NCI-H226 (cell line): ENCODE data around the gene KCNE2.

Experiments used
- DNase-seq: peaks from one replicate; pipeline ENCODE4 v3.0.0-alpha.2; 2015

Gene KCNE2

DNA sequence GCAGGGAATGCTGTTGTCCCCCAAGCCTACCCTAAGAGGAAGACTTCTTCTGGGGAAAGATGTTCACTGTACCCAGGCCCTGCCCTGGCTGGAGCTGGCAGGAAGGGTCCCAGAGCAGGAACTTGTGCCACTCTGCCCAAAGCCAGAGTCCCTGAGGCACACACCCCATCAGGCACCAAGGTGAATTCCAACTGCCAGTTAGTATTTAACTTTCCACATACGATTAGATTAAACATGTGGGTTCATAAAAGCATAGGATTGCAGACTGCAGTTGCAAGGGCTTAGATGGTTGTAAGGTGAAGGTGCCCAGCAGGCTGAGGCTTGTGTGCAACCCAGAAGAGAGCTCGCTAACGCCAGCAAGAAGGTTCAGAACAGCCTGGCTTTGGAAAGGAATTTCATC, at the start of gene KCNE2:
TSS of gene KCNE2 (plus strand) at position 274 of the 400 bp plus-strand sequence. CDS start 6,473 bp downstream, outside the sequence.
- DNase-seq, result no peak

- DNase-seq, result no peak
Measured at GRCh38 chr21:34319585-34319984, 44.2 kb upstream of the KCNE2 start.

GRCh38 chr21:34320011-34320410, 43.8 kb upstream of the KCNE2 start:
- no peak for DNase-seq

GRCh38 chr21:34330055-34330454, 33.8 kb upstream of the KCNE2 start:
- DNase-seq, result no peak

GRCh38 chr21:34331726-34332125, 32.1 kb upstream of the KCNE2 start:
- no peak for DNase-seq

GRCh38 chr21:34332347-34332746, 31.5 kb upstream of the KCNE2 start:
- DNase-seq, result no peak

- DNase-seq, result no peak
Measured at GRCh38 chr21:34333121-34333739, 30.6 kb upstream of the KCNE2 start.

GRCh38 chr21:34335316-34335715, 28.5 kb upstream of the KCNE2 start:
- DNase-seq, result no peak

DNA sequence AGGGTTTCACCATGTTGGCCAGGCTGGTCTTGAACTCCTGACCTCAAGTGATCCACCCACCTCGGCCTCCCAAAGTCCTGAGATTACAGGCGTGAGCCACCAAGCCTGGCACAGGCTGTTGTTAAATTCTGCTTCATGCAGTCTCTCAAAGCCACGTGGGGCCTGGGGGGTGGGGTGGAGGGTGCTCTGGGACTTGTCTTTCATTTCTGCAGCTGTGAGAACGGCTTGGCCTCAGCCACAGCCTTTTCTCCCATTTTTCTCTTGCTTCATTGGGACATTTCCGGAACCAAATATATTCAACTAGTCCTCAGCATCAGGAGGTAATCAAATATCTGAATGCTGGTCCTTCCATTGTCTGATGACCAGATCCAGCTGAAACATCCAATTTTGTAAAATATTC, 27.6 kb upstream of the KCNE2 start:
- no peak for DNase-seq

DNA sequence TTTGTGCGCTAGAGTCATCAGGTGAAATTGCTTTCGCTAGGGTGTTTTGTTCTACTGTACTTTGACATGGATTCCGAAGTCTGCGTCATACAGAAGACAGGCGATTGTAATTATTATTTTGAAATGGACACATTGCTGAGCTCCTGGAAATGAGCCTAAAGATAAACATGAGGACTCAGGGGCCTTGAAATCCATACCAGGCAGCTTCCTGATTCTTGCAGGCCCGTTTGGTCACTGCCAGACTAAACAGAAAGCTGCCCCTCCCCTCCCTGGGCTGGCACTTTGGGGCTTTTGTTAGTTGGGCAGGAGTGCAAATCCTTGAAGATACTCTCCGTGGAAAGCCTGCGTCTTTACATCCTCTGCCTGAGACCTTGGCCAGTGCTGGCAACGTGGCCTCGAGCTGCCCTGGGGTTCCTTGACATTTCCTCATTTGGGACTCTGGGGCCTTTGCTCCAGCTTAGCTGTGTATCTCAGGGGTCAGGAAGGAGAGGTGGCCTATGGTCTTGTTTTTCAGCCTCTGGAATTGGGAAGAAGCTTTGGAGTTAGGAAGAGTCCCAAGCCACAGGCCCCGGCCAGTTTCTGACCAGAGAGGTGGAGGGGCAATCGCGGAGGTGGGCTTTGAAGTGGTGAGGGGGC, 26.9 kb upstream of the KCNE2 start:
- no peak for DNase-seq

- no peak for DNase-seq
Measured at GRCh38 chr21:34337741-34338140, 26.1 kb upstream of the KCNE2 start.

GRCh38 chr21:34338226-34338625, 25.6 kb upstream of the KCNE2 start:
- DNase-seq, result no peak

DNA sequence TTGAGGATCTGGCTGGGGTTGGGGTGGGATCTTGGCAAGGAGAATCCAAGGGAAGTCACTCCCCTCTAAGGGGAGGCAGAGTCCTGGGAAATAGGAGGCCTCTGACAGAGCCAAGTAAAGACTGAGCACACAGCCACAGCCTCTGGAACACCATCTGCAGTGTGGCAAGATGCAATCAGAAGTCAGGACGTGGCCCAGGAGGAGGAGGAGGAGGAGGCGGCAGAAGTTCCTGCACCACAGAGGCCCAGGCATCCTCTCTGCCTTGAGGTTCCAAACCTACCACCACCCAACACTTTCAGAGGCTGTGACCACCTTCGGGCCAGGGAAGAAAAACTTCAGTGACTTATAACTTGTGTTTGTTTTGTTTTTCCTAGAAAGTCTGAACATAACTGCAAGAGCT, 23.7 kb upstream of the KCNE2 start:
- no peak for DNase-seq

DNA sequence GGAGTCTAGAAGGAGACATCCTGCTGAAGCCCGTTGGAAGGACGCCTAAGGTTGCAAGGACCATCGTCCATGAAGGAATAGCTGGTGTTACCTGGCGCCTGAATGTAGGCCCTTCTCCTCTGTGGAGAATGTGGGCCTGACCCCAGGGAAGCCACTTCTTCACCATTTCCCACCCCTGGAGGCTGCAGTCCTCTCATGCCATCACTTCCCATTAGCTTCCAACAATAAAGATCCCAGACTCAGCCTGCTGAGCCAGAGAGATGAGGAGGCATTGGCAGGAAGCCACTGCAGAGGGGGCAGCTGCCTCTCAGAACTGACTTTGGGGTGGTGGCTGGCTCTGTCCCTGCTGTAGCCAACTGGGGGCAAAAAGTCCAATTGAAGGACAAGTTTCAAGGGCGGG, 21.3 kb upstream of the KCNE2 start:
- no peak for DNase-seq

DNA sequence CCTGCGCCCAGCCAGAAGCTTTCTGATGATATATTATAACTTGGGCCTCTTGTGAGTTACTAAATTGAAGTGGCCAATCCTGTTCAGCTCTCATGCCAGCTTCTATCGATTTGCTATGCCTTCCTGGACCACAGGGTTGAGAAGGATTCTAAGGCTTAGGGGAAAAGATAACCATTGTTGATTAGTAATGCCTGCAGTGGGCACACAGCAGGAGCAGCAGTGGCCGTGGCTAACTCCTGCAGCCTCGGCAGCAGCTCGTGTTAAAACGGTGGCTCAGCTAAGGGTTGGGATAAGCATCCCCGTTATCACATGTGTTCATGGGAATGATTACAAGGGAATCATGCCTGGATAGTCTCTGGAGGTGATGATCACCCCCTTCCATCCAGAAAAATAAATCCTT, 20.5 kb upstream of the KCNE2 start:
- no peak for DNase-seq

DNA sequence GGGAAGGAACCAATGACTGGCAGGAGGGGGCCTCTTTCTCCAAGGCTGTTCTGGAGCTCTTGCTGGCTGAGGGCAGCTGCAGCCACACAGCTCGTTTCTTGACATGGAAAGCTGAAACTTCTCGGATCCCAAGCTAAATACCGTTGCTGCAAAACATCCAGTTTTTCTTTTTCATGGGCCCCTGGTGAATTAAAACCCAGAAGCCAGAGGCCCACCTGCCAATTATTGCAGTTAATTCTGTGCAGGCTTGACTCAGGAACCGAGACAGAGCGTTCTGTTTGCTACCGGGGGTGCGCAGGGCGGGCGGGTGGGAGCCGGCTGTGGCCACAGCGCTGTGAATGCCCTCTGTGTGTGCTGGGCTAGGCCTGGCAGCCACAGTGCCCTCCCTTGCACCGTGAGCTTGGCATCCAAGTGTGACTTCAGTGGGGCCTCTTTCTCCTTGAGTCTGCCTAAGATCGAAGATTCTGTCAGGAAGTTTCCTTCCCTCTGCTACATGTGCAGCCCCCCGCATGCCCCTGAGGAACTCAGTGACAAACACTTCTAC, 19.9 kb upstream of the KCNE2 start:
- DNase-seq, result no peak

- no peak for DNase-seq
Measured at GRCh38 chr21:34344584-34344983, 19.2 kb upstream of the KCNE2 start.

GRCh38 chr21:34345091-34345871, 18.5 kb upstream of the KCNE2 start:
- DNase-seq, result peak; percentile 26

- no peak for DNase-seq
Measured at GRCh38 chr21:34345892-34346291, 17.9 kb upstream of the KCNE2 start.

DNA sequence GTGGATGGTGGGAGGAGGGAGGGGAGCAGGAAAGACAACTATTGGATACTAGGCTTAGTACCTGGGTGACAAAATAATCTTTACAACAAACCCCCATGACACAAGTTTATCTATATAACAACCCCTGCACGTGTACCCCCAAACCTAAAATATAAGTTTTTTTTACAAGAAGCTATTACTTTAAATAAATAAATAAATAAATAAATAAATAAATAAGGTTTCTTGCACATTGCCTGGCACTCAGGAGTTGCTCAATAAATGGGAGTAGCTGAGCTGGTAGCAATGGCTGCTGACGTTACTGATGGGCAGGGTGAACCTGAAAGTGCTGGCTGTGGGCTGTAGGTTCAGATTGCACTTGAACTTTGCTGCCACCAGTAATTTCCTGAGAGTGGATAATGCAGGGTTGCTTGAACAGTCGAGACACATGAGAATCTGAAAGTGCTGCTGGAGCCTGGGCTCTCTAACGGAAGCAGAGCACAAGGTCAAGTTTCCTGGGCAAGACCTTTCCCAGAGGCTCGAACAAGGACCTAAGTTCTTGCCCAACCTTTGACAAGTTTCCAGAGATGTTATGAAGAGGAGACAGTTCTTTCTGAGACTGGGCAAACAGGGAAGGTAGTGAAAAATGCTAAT, 14.8 kb upstream of the KCNE2 start:
- no peak for DNase-seq

DNA sequence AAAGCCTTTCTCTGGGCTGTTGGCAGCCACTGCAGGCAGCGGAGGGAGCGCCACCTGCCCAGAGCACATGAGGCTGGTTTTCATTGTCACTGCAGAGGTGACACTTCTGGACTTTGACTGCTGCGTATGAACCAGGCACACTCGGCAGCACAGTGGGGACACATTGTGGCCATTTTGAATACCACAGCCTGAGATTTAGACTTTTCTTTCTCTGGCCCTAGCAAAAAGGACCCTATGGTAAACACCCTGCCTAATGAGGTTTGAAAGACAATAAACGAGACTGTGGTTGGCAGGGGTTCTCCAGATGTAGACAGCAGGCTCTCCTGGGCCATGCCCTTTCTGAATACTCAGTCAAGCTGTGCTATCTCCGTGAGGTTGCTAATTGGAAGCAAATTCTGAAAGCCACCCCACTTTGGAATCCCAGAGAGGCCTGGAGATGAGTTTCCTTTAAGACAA, 12.0 kb upstream of the KCNE2 start:
- no peak for DNase-seq

DNA sequence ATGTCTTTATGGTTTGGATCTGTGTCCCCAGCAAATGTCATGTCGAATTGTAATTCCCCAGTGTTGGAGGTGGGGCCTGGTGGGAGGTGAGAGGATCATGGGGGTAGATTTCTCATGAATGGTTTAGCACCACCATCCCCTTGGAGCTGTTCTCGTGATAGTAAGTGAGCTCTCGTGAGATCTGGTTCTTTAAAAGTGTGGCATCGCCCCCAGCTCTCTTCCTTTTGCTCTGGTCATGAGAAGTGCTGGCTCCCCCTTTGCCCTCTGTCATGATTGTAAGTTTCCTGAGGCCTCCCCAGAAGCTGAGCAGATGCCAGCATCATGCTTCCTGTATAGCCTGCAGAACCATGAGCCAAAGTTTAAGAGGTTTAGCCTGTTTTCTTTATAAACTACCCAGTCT, 11.2 kb upstream of the KCNE2 start:
- DNase-seq, result no peak

- no peak for DNase-seq
Measured at GRCh38 chr21:34353182-34353581, 10.6 kb upstream of the KCNE2 start.
